Tibial nerve (tissue), 3 donors: ENCODE data around the gene SERPING1.

Source experiments
- EP300 ChIP-seq, 2 donors: sonication (generic); formaldehyde crosslinking; IDR thresholded peaks; one replicate each; pipeline ENCODE4 v1.6.1; 2017; ENCODE audit warnings: antibody characterized with exemption in 2 of 2, mild to moderate bottlenecking in 1 of 2
- POLR2A ChIP-seq, 2 donors: fragments of 450-650 bp; IDR thresholded peaks; one replicate each; pipeline ENCODE4 v1.6.1; 2017; ENCODE audit warnings: antibody characterized with exemption in 2 of 2, mild to moderate bottlenecking in 2 of 2, moderate library complexity in 2 of 2

DNA sequence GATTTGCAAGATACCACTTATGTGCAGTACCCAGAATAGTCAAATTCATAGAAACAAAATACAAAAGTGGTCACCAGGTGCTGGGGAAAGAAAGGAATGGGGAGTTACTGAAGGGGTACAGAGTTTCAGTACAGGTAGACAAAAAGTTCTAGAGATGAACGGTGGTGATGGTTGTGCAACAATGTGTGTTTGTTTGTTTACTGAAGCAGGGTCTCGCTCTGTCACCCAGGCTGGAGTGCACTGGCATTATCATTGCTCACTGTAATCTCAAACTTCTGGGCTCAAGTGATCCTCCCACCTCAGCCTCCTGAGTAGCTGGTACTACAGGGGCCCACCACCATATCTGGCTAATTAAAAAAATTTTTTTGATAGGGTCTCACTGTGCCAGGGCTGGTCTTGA, 42.1 kb upstream of the SERPING1 start:
- no peak for TF ChIP-seq POLR2A (IDR thresholded peaks at IDR 0.05)
- TF ChIP-seq EP300 (IDR thresholded peaks at IDR 0.05), result no peak
